ENCODE data around the gene ZNF219. TPM values are rescaled to one million over a fixed set of nuclear protein-coding genes. Genes with fewer than 3 reads are reported as not detected.

Gene ZNF219
- polyA plus RNA-seq, 1 donor = 45.2 TPM

DNA sequence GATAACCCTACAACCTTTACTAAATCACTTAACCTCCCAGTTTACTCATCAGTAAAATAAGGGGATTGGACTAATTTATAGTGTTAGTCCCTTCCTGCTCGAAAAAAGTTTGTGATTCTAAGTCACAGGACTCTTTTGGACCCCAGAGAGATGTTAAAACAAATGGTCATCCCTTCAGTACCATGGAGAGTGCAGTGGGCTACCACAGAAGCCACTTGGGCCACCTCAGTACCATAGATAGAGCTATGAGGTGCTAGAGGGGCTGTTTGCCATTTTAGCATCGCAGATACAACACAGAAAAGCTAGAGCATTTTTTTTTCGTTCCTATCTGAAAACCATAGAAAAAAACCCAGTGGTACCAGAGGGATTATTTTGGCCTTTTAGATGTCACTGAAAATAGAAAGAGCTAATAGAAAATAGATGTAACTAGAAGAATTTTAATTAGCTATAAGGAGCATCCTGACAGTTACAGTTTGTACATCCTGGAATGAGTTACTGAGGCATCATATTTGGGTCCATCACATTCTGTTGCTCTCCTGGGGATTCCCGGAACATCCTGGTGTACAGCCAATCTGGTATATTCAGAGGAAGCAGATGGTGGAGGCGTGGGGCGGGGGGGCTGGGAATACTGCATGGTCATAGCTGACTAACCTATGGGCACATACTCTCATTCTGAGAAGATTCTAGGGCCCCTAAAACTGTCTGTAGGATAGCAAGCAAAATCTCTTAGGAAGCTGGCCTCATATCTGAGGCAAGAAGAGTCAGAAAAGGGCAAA, 2.8 kb downstream of the ZNF219 start:
- H3K36me3 ChIP-seq (ENCODE audit: control insufficient read depth, insufficient read depth, low read length) = peaks cover 24% of the 10 kb centered on the region
- peaks cover 41% of the 10 kb centered on the region for H3K4me1 ChIP-seq (ENCODE audit: control insufficient read depth, insufficient read depth, low read length)
- WGBS (ENCODE audit: insufficient coverage, low lambda C conversion rate) = no CpG with 5 or more reads among the region's 6 CpGs
- H3K9me3 ChIP-seq (ENCODE audit: control insufficient read depth, low read depth, low read length) = peaks cover 5% of the 10 kb centered on the region
- no peak overlapping the region for H3K4me3 ChIP-seq (ENCODE audit: low read length)
- peak overlapping the region; percentile 82 for H3K27ac ChIP-seq (ENCODE audit: low read length)
- no peaks in the 10 kb centered on the region for H3K27me3 ChIP-seq (ENCODE audit: control insufficient read depth, insufficient read depth, low read length)
- DNase-seq = no peak

- Histone ChIP-seq H3K9me3 (ENCODE audit: control insufficient read depth, low read depth, low read length) (peaks cover 8% of the 10 kb centered on the region), H3K27ac (ENCODE audit: low read length) (no peak overlapping the region), H3K4me1 (ENCODE audit: control insufficient read depth, insufficient read depth, low read length) (peaks cover 26% of the 10 kb centered on the region), H3K4me3 (ENCODE audit: low read length) (no peak overlapping the region), H3K27me3 (ENCODE audit: control insufficient read depth, insufficient read depth, low read length) (no peaks in the 10 kb centered on the region), H3K36me3 (ENCODE audit: control insufficient read depth, insufficient read depth, low read length) (peaks cover 39% of the 10 kb centered on the region)
- WGBS (ENCODE audit: insufficient coverage, low lambda C conversion rate) = 0% methylated on average over 1 of the region's 7 CpGs
- peak in 1 of 2 donors; percentile 64 for DNase-seq
These were observed 4.4 kb downstream of the ZNF219 start for GRCh38 chr14:21093769-21094681.

- Histone ChIP-seq H3K4me1 (ENCODE audit: control insufficient read depth, insufficient read depth, low read length) (peaks cover 26% of the 10 kb centered on the region), H3K36me3 (ENCODE audit: control insufficient read depth, insufficient read depth, low read length) (peaks cover 48% of the 10 kb centered on the region), H3K4me3 (ENCODE audit: low read length) (no peak overlapping the region), H3K9me3 (ENCODE audit: control insufficient read depth, low read depth, low read length) (peaks cover 8% of the 10 kb centered on the region), H3K27ac (ENCODE audit: low read length) (no peak overlapping the region), H3K27me3 (ENCODE audit: control insufficient read depth, insufficient read depth, low read length) (no peaks in the 10 kb centered on the region)
- 95% methylated on average over 4 of the region's 36 CpGs for WGBS (ENCODE audit: insufficient coverage, low lambda C conversion rate)
- no peak for DNase-seq
These were observed 5.4 kb downstream of the ZNF219 start for GRCh38 chr14:21093018-21093417.

- H3K4me1 ChIP-seq (ENCODE audit: control insufficient read depth, insufficient read depth, low read length) = peaks cover 26% of the 10 kb centered on the region
- no peaks in the 10 kb centered on the region for H3K27me3 ChIP-seq (ENCODE audit: control insufficient read depth, insufficient read depth, low read length)
- H3K9me3 ChIP-seq (ENCODE audit: control insufficient read depth, low read depth, low read length) = peaks cover 8% of the 10 kb centered on the region
- H3K36me3 ChIP-seq (ENCODE audit: control insufficient read depth, insufficient read depth, low read length) = peaks cover 53% of the 10 kb centered on the region
- no peak overlapping the region for H3K27ac ChIP-seq (ENCODE audit: low read length)
- no peak overlapping the region for H3K4me3 ChIP-seq (ENCODE audit: low read length)
- peak in 1 of 2 donors; percentile 71 for DNase-seq
- WGBS (ENCODE audit: insufficient coverage, low lambda C conversion rate) = no CpG with 5 or more reads among the region's 59 CpGs
These were observed 6.0 kb downstream of the ZNF219 start for GRCh38 chr14:21092273-21093011.

DNA sequence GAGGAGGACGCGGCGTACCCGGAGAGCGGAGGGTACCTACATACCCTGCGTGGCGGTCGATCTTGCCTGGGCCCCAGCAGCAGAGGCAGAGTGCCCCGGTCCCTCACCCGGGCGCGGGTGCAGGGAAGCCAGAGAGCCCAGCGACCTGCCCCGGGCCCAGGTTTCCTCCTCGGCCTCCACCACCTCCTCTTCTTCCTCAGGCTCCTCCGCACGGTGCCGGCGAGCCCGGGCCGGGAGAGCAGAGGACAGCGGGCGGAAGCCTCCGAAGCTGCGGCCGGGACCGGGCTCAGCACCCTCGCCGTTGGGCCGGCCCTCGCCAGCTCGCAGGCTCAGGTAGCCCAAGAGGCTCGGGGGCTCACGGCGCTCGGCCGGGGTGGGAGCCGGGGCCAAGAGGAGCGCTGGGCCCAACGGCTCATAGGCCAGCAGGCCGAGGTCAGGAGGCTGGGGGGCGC, 6.6 kb downstream of the ZNF219 start:
- Histone ChIP-seq H3K36me3 (ENCODE audit: control insufficient read depth, insufficient read depth, low read length) (peaks cover 59% of the 10 kb centered on the region), H3K27ac (ENCODE audit: low read length) (no peak overlapping the region), H3K4me1 (ENCODE audit: control insufficient read depth, insufficient read depth, low read length) (peaks cover 23% of the 10 kb centered on the region), H3K9me3 (ENCODE audit: control insufficient read depth, low read depth, low read length) (peaks cover 8% of the 10 kb centered on the region), H3K4me3 (ENCODE audit: low read length) (no peak overlapping the region), H3K27me3 (ENCODE audit: control insufficient read depth, insufficient read depth, low read length) (no peaks in the 10 kb centered on the region)
- WGBS (ENCODE audit: insufficient coverage, low lambda C conversion rate) = no CpG with 5 or more reads among the region's 42 CpGs
- no peak for DNase-seq

DNA sequence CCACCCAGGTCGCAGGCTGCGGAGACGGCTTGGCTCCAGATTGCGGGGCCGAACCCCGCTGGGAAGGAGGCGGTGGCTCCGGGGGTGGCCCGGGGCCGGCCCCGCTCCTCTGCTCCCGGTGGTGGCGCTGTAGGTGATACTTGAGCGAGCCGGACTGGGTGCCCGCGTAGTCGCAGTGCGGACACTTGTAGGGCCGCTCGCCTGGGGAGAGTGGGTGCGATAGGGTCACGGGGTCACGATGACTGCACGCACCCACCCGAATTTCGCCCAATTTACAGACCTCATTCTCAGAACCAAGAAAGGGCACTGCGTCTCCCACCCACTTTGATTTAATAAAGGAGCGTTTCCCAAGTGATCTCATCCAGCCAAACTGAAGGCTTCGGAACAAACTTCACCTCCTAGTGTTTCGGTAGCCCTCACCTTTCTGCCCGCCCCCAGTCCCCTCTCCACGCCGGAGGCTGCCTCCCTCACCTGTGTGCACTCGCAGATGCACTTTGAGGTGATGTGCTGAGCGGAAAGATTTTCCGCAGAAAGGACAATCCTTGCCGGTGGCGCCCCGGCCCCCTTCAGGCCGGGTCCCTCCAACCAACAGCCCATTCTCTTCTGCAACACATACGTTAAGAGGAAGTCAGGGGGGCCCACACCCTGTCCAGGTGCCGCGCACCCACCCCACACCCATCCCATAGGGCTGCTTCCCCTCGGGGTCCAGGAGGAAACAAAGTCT, 7.4 kb downstream of the ZNF219 start:
- Histone ChIP-seq H3K27me3 (ENCODE audit: control insufficient read depth, insufficient read depth, low read length) (no peaks in the 10 kb centered on the region), H3K27ac (ENCODE audit: low read length) (no peak overlapping the region), H3K36me3 (ENCODE audit: control insufficient read depth, insufficient read depth, low read length) (peaks cover 64% of the 10 kb centered on the region), H3K9me3 (ENCODE audit: control insufficient read depth, low read depth, low read length) (peaks cover 8% of the 10 kb centered on the region), H3K4me3 (ENCODE audit: low read length) (no peak overlapping the region), H3K4me1 (ENCODE audit: control insufficient read depth, insufficient read depth, low read length) (peaks cover 15% of the 10 kb centered on the region)
- DNase-seq = no peak
- no CpG with 5 or more reads among the region's 45 CpGs for WGBS (ENCODE audit: insufficient coverage, low lambda C conversion rate)

- Histone ChIP-seq H3K36me3 (ENCODE audit: control insufficient read depth, insufficient read depth, low read length) (peaks cover 68% of the 10 kb centered on the region), H3K4me3 (ENCODE audit: low read length) (no peak overlapping the region), H3K4me1 (ENCODE audit: control insufficient read depth, insufficient read depth, low read length) (peaks cover 18% of the 10 kb centered on the region), H3K9me3 (ENCODE audit: control insufficient read depth, low read depth, low read length) (peaks cover 8% of the 10 kb centered on the region), H3K27ac (ENCODE audit: low read length) (no peak overlapping the region), H3K27me3 (ENCODE audit: control insufficient read depth, insufficient read depth, low read length) (no peaks in the 10 kb centered on the region)
- DNase-seq = no peak
- WGBS (ENCODE audit: insufficient coverage, low lambda C conversion rate) = no CpG with 5 or more reads among the region's 45 CpGs
These were observed 8.1 kb downstream of the ZNF219 start for GRCh38 chr14:21090194-21090939.

GRCh38 chr14:21089877-21090193, 8.6 kb downstream of the ZNF219 start:
- H3K4me3 ChIP-seq (ENCODE audit: low read length) = no peak overlapping the region
- no peak for DNase-seq
- peaks cover 23% of the 10 kb centered on the region for H3K4me1 ChIP-seq (ENCODE audit: control insufficient read depth, insufficient read depth, low read length)
- H3K27me3 ChIP-seq (ENCODE audit: control insufficient read depth, insufficient read depth, low read length) = no peaks in the 10 kb centered on the region
- H3K36me3 ChIP-seq (ENCODE audit: control insufficient read depth, insufficient read depth, low read length) = peaks cover 71% of the 10 kb centered on the region
- H3K9me3 ChIP-seq (ENCODE audit: control insufficient read depth, low read depth, low read length) = peaks cover 8% of the 10 kb centered on the region
- WGBS (ENCODE audit: insufficient coverage, low lambda C conversion rate) = no CpG with 5 or more reads among the region's 5 CpGs
- H3K27ac ChIP-seq (ENCODE audit: low read length) = no peak overlapping the region

DNA sequence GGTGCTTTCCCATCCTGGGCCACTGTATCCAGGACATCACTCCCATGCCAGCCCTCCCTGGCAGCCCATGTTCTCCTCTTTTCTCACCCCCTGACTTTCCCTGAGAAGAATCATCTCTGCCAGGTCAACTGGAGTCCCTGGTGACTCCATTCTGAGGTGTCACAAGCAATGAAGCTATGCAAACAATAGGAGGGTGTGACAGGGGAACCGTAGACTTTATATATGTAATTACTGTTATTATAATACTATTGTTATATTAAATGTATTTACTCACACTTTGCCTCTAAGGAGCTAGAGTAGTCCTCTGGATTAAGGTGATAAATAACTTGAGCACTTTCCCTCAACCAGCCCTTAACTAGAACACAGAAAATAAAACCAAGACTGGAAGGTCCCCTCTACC, 9.2 kb downstream of the ZNF219 start:
- Histone ChIP-seq H3K27ac (ENCODE audit: low read length) (no peak overlapping the region), H3K4me1 (ENCODE audit: control insufficient read depth, insufficient read depth, low read length) (peaks cover 25% of the 10 kb centered on the region), H3K9me3 (ENCODE audit: control insufficient read depth, low read depth, low read length) (peaks cover 8% of the 10 kb centered on the region), H3K27me3 (ENCODE audit: control insufficient read depth, insufficient read depth, low read length) (no peaks in the 10 kb centered on the region), H3K4me3 (ENCODE audit: low read length) (no peak overlapping the region), H3K36me3 (ENCODE audit: control insufficient read depth, insufficient read depth, low read length) (peaks cover 77% of the 10 kb centered on the region)
- no CpG with 5 or more reads among the region's 1 CpG for WGBS (ENCODE audit: insufficient coverage, low lambda C conversion rate)
- no peak for DNase-seq
